Tibial nerve (tissue), 4 donors: ENCODE data around the gene CTBP1. TPM values are rescaled to one million over a fixed set of nuclear protein-coding genes. Genes with fewer than 3 reads are reported as not detected.

Experiments used
- DNase-seq, 2 donors: peaks; one replicate each; pipeline ENCODE4 v3.0.0-alpha.2; 2019; ENCODE audit warnings: low spot score in 2 of 2
- H3K27ac ChIP-seq, 4 donors: fragments of 200-600 bp; sonication (generic) in 3 of 4; one replicate each; pipeline ENCODE4 v1.5.1; 2017 to 2019; ENCODE audit warnings: mild to moderate bottlenecking in 1 of 4
- H3K27me3 ChIP-seq, 2 donors: fragments of 200-600 bp; sonication (generic) in 1 of 2; one replicate each; pipeline versions ENCODE4 v1.5.1 to v1.6.0; 2017 to 2019
- H3K36me3 ChIP-seq, 3 donors: fragments of 200-600 bp; sonication (generic); one replicate each; pipeline ENCODE4 v1.5.1; 2018 to 2019
- H3K4me1 ChIP-seq, 4 donors: fragments of 200-600 bp; sonication (generic) in 3 of 4; one replicate each; pipeline ENCODE4 v1.5.1; 2017 to 2019
- H3K4me3 ChIP-seq, 4 donors: fragments of 200-600 bp; sonication (generic) in 3 of 4; one replicate each; pipeline ENCODE4 v1.5.1; 2017 to 2019; ENCODE audit warnings: mild to moderate bottlenecking in 1 of 4, moderate library complexity in 1 of 4
- H3K9me3 ChIP-seq, 4 donors: fragments of 200-600 bp; sonication (generic) in 3 of 4; one replicate each; pipeline ENCODE4 v1.5.1; 2017 to 2019
- EP300 ChIP-seq, 2 donors: sonication (generic); formaldehyde crosslinking; IDR thresholded peaks; one replicate each; pipeline ENCODE4 v1.6.1; 2017; ENCODE audit warnings: antibody characterized with exemption in 2 of 2, mild to moderate bottlenecking in 1 of 2
- POLR2A ChIP-seq, 2 donors: fragments of 450-650 bp; IDR thresholded peaks; one replicate each; pipeline ENCODE4 v1.6.1; 2017; ENCODE audit warnings: antibody characterized with exemption in 2 of 2, mild to moderate bottlenecking in 2 of 2, moderate library complexity in 2 of 2
- WGBS, 2 donors: methylation state at CpG; one replicate each; pipeline ENCODE4 v1.1.5; 2018; 5-methylcytosine and 5-hydroxymethylcytosine counted together
- total RNA-seq, 4 donors: library from RNA; depleted of rRNA; stranded (reverse); fragments of >200 nt; gene quantifications; one replicate each; pipeline ENCODE4 v1.1.0, GENCODE V29; 2016
- TF ChIP-seq, protein P1 (sequence below), 5 experiments: fragments of 200-600 bp in 3 of 5; fragments of 450-650 bp in 2 of 5; sonication (generic) in 3 of 5; IDR thresholded peaks; one replicate each; pipeline ENCODE4 v1.5.1; 2016 to 2019; ENCODE audit warnings: antibody characterized with exemption in 5 of 5, mild to moderate bottlenecking in 3 of 5, moderate library complexity in 2 of 5

The CTBP1 gene
- total RNA-seq, 4 donors from 2014 or later = 134 to 255 (median 193) TPM

DNA sequence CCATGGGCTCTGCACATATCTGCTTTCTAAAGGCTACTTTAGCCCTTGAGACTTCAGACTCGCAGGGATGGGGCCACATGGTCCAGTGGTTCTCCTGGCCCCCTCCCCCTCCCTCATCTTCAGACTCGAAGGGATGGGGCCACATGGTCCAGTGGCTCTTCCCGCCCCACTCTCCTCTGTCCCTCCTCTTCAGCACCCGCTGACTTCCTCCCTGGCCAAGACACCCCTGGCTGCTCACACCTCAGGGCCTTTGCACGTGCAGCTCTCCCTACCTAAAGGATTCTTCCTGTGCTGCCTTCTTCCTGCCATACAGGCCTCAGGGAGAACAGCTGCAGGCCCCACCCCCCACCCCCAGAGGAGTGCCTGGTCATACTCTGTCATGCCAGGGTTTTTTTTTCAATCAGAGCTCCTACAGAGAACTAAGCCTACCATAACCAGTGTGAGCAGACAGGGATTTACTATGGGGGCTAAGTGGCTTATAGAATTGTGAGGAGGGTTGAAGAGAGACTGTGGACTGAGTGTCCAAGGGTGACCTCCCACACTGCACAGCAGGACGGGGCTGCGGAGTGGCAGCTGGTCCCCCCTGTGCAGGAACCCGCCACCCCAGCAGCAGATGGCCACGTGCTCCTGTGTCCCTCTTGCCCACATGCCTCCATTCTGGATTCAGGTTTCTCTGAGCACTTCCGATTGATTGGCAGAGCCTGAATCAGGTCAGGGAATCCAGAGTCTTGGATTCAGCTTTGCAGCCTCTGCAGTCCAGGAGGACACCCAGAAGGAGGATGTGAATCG is 70.4 kb downstream of the CTBP1 start:
- no peak for DNase-seq
- Histone ChIP-seq H3K27me3 (no peaks in the 10 kb centered on the region), H3K9me3 (no peaks in the 10 kb centered on the region), H3K27ac (no peak overlapping the region), H3K4me1 (peaks cover 0 to 10% (median 2%) of the 10 kb centered on the region in 4 donors), H3K36me3 (no peaks in the 10 kb centered on the region), H3K4me3 (no peak overlapping the region)
- WGBS, 2 donors = 85 to 89% methylated on average over 11 of the region's 11 CpGs
- TF ChIP-seq EP300 (IDR thresholded peaks at IDR 0.05) (no peak), POLR2A (IDR thresholded peaks at IDR 0.05) (no peak)
- TF ChIP-seq, protein P1, sequence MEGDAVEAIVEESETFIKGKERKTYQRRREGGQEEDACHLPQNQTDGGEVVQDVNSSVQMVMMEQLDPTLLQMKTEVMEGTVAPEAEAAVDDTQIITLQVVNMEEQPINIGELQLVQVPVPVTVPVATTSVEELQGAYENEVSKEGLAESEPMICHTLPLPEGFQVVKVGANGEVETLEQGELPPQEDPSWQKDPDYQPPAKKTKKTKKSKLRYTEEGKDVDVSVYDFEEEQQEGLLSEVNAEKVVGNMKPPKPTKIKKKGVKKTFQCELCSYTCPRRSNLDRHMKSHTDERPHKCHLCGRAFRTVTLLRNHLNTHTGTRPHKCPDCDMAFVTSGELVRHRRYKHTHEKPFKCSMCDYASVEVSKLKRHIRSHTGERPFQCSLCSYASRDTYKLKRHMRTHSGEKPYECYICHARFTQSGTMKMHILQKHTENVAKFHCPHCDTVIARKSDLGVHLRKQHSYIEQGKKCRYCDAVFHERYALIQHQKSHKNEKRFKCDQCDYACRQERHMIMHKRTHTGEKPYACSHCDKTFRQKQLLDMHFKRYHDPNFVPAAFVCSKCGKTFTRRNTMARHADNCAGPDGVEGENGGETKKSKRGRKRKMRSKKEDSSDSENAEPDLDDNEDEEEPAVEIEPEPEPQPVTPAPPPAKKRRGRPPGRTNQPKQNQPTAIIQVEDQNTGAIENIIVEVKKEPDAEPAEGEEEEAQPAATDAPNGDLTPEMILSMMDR (IDR thresholded peaks at IDR 0.05) = no peak

DNA sequence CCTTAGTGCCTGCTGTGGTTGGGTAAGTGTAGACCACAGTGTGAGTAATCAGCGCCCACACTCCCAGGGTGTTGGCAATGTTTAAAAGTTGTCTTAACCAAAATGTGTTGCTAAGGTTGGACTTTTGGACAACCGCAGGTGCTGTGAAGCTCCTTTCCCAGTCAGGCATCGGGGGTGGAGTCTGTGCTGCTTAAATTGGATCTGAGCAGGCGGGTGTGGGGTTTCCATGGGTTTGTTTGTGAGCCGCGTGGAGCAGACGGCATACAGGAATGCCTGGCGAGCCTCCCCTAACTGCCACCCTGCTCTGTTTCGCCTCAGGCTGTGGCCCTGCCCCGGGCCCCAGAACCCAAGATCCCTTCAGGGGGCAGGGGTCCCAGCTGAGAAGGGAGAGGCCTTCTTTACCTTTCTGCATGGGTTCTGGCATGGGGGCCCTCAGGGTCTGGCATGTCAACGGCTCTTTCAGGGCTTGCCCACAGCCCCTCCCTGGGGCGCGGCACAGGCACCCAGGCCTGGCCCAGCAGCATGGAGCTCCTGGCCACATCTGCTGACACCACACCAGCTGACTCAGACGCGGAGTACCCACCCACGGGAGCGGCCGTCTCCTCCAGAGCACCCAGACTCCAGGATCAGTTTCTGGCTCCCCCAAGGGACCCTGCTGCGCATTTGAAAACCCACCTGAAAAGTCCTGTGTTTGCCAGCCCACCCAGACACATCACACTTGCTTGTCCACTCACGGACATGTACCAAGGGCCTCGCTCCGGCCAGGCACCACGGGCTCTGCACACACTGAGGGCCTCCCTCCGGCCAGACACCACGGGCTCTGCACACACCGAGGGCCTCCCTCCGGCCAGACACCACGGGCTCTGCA is 71.4 kb downstream of the CTBP1 start:
- 77 to 81% methylated on average over 26 to 28 of the region's 28 CpGs for WGBS, 2 donors
- no peaks in the 10 kb centered on the region for H3K9me3 ChIP-seq
- peaks cover 0 to 20% (median 5%) of the 10 kb centered on the region in 4 donors for H3K4me1 ChIP-seq
- H3K36me3 ChIP-seq = no peaks in the 10 kb centered on the region
- H3K27ac ChIP-seq = no peak overlapping the region
- TF ChIP-seq POLR2A (IDR thresholded peaks at IDR 0.05) = no peak
- TF ChIP-seq EP300 (IDR thresholded peaks at IDR 0.05) = no peak
- TF ChIP-seq, protein P1 (IDR thresholded peaks at IDR 0.05) = no peak
- no peak for DNase-seq
- H3K27me3 ChIP-seq = peaks cover 0 to 1% of the 10 kb centered on the region in 2 donors
- H3K4me3 ChIP-seq = no peak overlapping the region

DNA sequence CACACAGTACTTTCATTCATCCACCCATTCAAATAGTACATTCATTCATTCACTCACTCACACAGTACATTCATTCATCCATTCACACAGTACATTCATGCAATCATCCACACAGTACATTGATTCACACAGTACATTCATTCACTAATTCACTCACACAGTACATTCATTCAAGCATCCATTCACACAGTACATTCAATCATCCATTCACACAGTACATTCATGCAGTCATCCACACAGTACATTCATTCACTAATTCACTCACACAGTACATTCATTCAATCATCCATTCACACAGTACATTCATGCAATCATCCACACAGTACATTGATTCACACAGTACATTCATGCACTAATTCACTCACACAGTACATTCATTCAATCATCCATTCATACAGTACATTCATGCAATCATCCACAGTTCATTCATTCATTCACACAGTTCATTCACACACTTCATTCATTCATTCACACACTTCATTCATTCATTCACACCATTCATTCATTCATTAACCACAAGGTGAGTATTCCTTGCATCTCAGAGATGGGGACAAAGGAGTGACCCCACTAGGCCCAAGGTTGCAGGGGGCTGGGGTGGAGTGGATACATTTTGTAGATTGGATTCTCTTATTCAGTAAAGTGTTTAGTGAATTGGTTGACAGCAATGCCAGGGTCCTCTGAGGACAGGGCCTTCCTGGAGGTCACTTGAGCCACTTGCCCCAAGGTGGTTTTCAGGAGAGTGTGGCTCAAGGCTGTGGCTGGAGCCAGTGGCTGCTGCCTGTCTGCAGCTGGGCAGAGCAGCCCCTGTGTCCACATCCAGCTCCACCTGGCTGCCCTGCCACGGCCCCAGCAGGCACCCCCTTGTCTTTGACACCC is 72.3 kb downstream of the CTBP1 start:
- H3K4me1 ChIP-seq = peaks cover 0 to 29% (median 14%) of the 10 kb centered on the region in 4 donors
- H3K9me3 ChIP-seq = no peaks in the 10 kb centered on the region
- no peaks in the 10 kb centered on the region for H3K36me3 ChIP-seq
- H3K4me3 ChIP-seq = no peak overlapping the region
- peaks cover 0 to 10% of the 10 kb centered on the region in 2 donors for H3K27me3 ChIP-seq
- no peak for TF ChIP-seq POLR2A (IDR thresholded peaks at IDR 0.05)
- TF ChIP-seq, protein P1 (IDR thresholded peaks at IDR 0.05) = no peak
- TF ChIP-seq EP300 (IDR thresholded peaks at IDR 0.05) = no peak
- no peak for DNase-seq
- no peak overlapping the region for H3K27ac ChIP-seq
- 50 to 80% methylated on average over 1 of the region's 1 CpG for WGBS, 2 donors

DNA sequence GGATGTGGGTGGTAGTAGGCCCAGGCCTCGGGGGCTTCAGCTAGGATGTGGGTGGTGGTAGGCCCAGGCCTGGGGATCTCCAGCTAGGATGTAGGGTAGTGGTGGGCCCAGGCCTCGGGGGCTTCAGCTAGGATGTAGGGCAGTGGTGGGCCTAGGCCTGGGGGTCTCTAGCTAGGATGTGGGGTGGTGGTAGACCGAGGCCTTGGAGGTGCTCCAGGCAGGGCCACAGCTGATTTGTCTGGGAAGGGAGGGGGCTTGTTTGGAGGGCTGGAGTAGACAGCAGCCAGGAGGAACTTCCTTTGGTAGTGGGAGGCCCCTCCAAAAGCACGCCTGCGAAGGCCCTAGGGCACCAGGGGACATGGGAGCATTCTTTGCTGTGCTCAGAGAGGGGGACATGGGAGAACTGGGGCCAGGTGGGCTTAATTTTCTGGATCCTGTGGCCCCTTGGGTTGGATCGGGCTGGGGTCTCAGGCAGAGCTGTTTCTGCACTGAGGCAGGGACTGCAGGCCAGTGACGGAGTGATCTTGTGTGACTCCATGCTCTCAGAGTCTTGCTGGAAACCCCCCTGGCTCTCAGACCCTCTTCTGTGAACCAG is 73.2 kb downstream of the CTBP1 start:
- Histone ChIP-seq H3K36me3 (no peaks in the 10 kb centered on the region), H3K4me3 (no peak overlapping the region), H3K9me3 (no peaks in the 10 kb centered on the region), H3K27ac (no peak overlapping the region), H3K4me1 (peaks cover 0 to 38% (median 21%) of the 10 kb centered on the region in 4 donors), H3K27me3 (peaks cover 0 to 18% of the 10 kb centered on the region in 2 donors)
- TF ChIP-seq EP300 (IDR thresholded peaks at IDR 0.05) (no peak), POLR2A (IDR thresholded peaks at IDR 0.05) (no peak)
- TF ChIP-seq, protein P1 (IDR thresholded peaks at IDR 0.05) = no peak
- no peak for DNase-seq
- 92 to 95% methylated on average over 7 of the region's 7 CpGs for WGBS, 2 donors
